Keratinocyte (primary cell): ENCODE results near the gene EIF2S1. TPM values are rescaled to one million over a fixed set of nuclear protein-coding genes. Genes with fewer than 3 reads are reported as not detected.

Source experiments
- DNase-seq: peaks from one replicate; pipeline ENCODE4 v3.0.0-alpha.2; 2011; ENCODE audit warnings: low read depth, missing footprints, low spot score
- FAIRE-seq: peaks from 2 replicates; lab custom pipeline; 2011; peaks lifted over from hg19 to GRCh38; lab: Jason Lieb, UNC
- H2AFZ ChIP-seq: 2 replicates; pipeline ENCODE4 v1.6.0; 2012; ENCODE audit warnings: low read length, control low read depth, inconsistent platforms; ENCODE audit not compliant: control insufficient read depth
- H3K27ac ChIP-seq: 2 replicates; pipeline ENCODE4 v1.5.1; 2011; ENCODE audit warnings: low read length; ENCODE audit not compliant: control insufficient read depth, insufficient read depth
- H3K27me3 ChIP-seq: 3 replicates; pipeline ENCODE4 v1.6.0; 2011; ENCODE audit warnings: low read length; ENCODE audit not compliant: control insufficient read depth, insufficient read depth; ENCODE audit errors: extremely low read depth
- H3K36me3 ChIP-seq, 2 experiments: 2 replicates in 1 of 2; 3 replicates in 1 of 2; pipeline ENCODE4 v1.5.1; 2011; ENCODE audit warnings: low read length in 2 of 2, mild to moderate bottlenecking in 1 of 2; ENCODE audit not compliant: control insufficient read depth in 2 of 2, insufficient read depth in 2 of 2; ENCODE audit errors: extremely low read depth in 1 of 2
- H3K4me1 ChIP-seq: 3 replicates; pipeline ENCODE4 v1.5.1; 2011; ENCODE audit warnings: low read length; ENCODE audit not compliant: control insufficient read depth, insufficient read depth; ENCODE audit errors: extremely low read depth
- H3K4me2 ChIP-seq: 3 replicates; pipeline ENCODE4 v1.6.0; 2011; ENCODE audit warnings: low read depth, low read length; ENCODE audit not compliant: control insufficient read depth, insufficient read depth; ENCODE audit errors: extremely low read depth
- H3K4me3 ChIP-seq, 3 experiments: fragments of 200-600 bp in 1 of 3; sonication (generic) in 1 of 3; 2 replicates in 2 of 3; 3 replicates in 1 of 3; pipeline ENCODE4 v1.5.1; 2011 to 2016; ENCODE audit warnings: low read length in 3 of 3, mild to moderate bottlenecking in 3 of 3, control low read depth in 2 of 3, inconsistent platforms in 1 of 3, low read depth in 1 of 3, mixed read lengths in 1 of 3, mixed run types in 1 of 3, moderate library complexity in 1 of 3; ENCODE audit not compliant: control insufficient read depth in 2 of 3, insufficient read depth in 2 of 3; ENCODE audit errors: extremely low read depth in 1 of 3
- H3K79me2 ChIP-seq: 2 replicates; pipeline ENCODE4 v1.6.0; 2012; ENCODE audit warnings: low read length; ENCODE audit not compliant: control insufficient read depth, insufficient read depth
- H3K9ac ChIP-seq: 3 replicates; pipeline ENCODE4 v1.6.0; 2011; ENCODE audit warnings: low read length; ENCODE audit not compliant: control insufficient read depth, insufficient read depth; ENCODE audit errors: extremely low read depth
- H3K9me1 ChIP-seq: 3 replicates; pipeline ENCODE4 v1.6.0; 2011; ENCODE audit warnings: low read length; ENCODE audit not compliant: control insufficient read depth, insufficient read depth; ENCODE audit errors: extremely low read depth
- H3K9me3 ChIP-seq: 2 replicates; pipeline ENCODE4 v1.5.1; 2012; ENCODE audit warnings: low read depth, low read length; ENCODE audit not compliant: control insufficient read depth
- H4K20me1 ChIP-seq: 3 replicates; pipeline ENCODE4 v1.6.0; 2011; ENCODE audit warnings: low read length; ENCODE audit not compliant: control insufficient read depth, insufficient read depth; ENCODE audit errors: extremely low read depth
- CTCF ChIP-seq, 3 experiments: IDR thresholded peaks in 1 of 3; conservative IDR thresholded peaks in 1 of 3; optimal IDR thresholded peaks in 1 of 3; 2 replicates in 2 of 3; 3 replicates in 1 of 3; pipeline versions ENCODE3 to v1.5.1; 2011; ENCODE audit warnings: low read length in 3 of 3, mild to moderate bottlenecking in 3 of 3, moderate library complexity in 2 of 3, control low read depth in 1 of 3, inconsistent platforms in 1 of 3; ENCODE audit not compliant: insufficient read depth in 2 of 3; ENCODE audit errors: extremely low read depth in 1 of 3
- EZH2 ChIP-seq: IDR thresholded peaks from one replicate; pipeline ENCODE4 v1.6.1; 2012; ENCODE audit warnings: inconsistent platforms, mild to moderate bottlenecking, low read length, moderate library complexity
- dilution Hi-C: fragments of 300-500 bp; cut with MboI; formaldehyde crosslinking; loops from one replicate; pipeline ENCODE4 v1.7.0; 2020; ENCODE audit warnings: low sequenced_read_pairs; ENCODE audit not compliant: extremely low pct_ligation_motif_present
- polyA plus RNA-seq, 5 experiments: library from polyadenylated mRNA; depleted of rRNA in 3 of 5; stranded (reverse) in 3 of 5; stranded (forward) in 1 of 5; unstranded in 1 of 5; fragments of >200 nt; gene quantifications; 1 replicate in 1 of 5; 2 replicates in 3 of 5; 3 replicates in 1 of 5; pipeline versions ENCODE4 v1.2.1 to v1.2.3, GENCODE V29; 2011 to 2012; ENCODE audit warnings: missing spikeins in 2 of 5, low read depth in 1 of 5, low replicate concordance in 1 of 5

The EIF2S1 gene
- polyA plus RNA-seq, 1 donor (not counting 4 experiments of a cell fraction or from before 2014, with no cell fraction given) = 294 TPM

GRCh38 chr14:67385120-67385519 is 25.0 kb downstream of the EIF2S1 start:
- no peak overlapping the region for H3K9ac ChIP-seq
- H3K36me3 ChIP-seq = peaks cover 29 to 43% of the 10 kb centered on the region in 2 experiments
- DNase-seq (no peak), FAIRE-seq (no peak)
- no peak overlapping the region for H3K4me3 ChIP-seq
- peaks cover under 1% of the 10 kb centered on the region for H3K79me2 ChIP-seq
- H2AFZ ChIP-seq = no peak overlapping the region
- peaks cover 17% of the 10 kb centered on the region for H3K4me1 ChIP-seq
- dilution Hi-C loops = no loop called here
- H3K27me3 ChIP-seq = no peaks in the 10 kb centered on the region
- H3K4me2 ChIP-seq = peak overlapping the region; percentile 20
- TF ChIP-seq EZH2 (no peak), CTCF (optimal IDR thresholded peaks at IDR 0.05 in 1 of 3, IDR thresholded peaks at IDR 0.05 in 1 of 3, conservative IDR thresholded peaks at IDR 0.05 in 1 of 3; ENCODE audit: extremely low read depth in 1 of 3, insufficient read depth in 2 of 3, low read length in 3 of 3) (no peak)
- H4K20me1 ChIP-seq = no peaks in the 10 kb centered on the region
- no peaks in the 10 kb centered on the region for H3K9me1 ChIP-seq
- H3K27ac ChIP-seq = peak overlapping the region; percentile 35
- H3K9me3 ChIP-seq = no peaks in the 10 kb centered on the region

- Histone ChIP-seq H3K36me3 (peaks cover 34 to 46% of the 10 kb centered on the region in 2 experiments), H3K79me2 (peaks cover 4% of the 10 kb centered on the region), H2AFZ (no peak overlapping the region), H3K27me3 (no peaks in the 10 kb centered on the region), H3K9ac (no peak overlapping the region), H3K9me3 (no peaks in the 10 kb centered on the region), H4K20me1 (no peaks in the 10 kb centered on the region), H3K27ac (peak overlapping the region; percentile 35), H3K4me2 (peak overlapping the region; percentile 42), H3K4me1 (peaks cover 17% of the 10 kb centered on the region), H3K4me3 (no peak overlapping the region), H3K9me1 (no peaks in the 10 kb centered on the region)
- TF ChIP-seq CTCF (optimal IDR thresholded peaks at IDR 0.05 in 1 of 3, IDR thresholded peaks at IDR 0.05 in 1 of 3, conservative IDR thresholded peaks at IDR 0.05 in 1 of 3; ENCODE audit: extremely low read depth in 1 of 3, insufficient read depth in 2 of 3, low read length in 3 of 3) = no peak
- no peak for TF ChIP-seq EZH2
- FAIRE-seq (peak; percentile 78), DNase-seq (no peak)
- dilution Hi-C loops = no loop called here
These were observed 25.5 kb downstream of the EIF2S1 start for GRCh38 chr14:67385618-67386017.
